K562 (cell line): ENCODE data around the gene GSS. TPM values are rescaled to one million over a fixed set of nuclear protein-coding genes. Genes with fewer than 3 reads are reported as not detected.

Experiments used
- ADNP ChIP-seq: fragments of 200-800 bp; sonication (Bioruptor generic); IDR thresholded peaks from 2 replicates; pipeline ENCODE4 v1.6.1; 2016; ENCODE audit warnings: missing genetic modification characterization, missing compliant biosample characterization
- CHD2 ChIP-seq: IDR thresholded peaks from 2 replicates; pipeline ENCODE4 v1.6.1; 2011; ENCODE audit warnings: low read depth, low read length
- ELK1 ChIP-seq: sonication (generic); formaldehyde crosslinking; IDR thresholded peaks from 2 replicates; pipeline ENCODE4 v1.8.1; 2022; ENCODE audit warnings: missing genetic modification reagents
- ERF ChIP-seq: fragments of 450-650 bp; formaldehyde crosslinking; IDR thresholded peaks from 2 replicates; pipeline ENCODE4 v1.4.0; 2020; ENCODE audit warnings: mild to moderate bottlenecking, mixed read lengths
- FOS ChIP-seq: IDR thresholded peaks from 3 replicates; pipeline ENCODE4 v1.6.1; 2011; ENCODE audit not compliant: insufficient read length; ENCODE audit errors: extremely low read depth
- GABPA ChIP-seq: fragments of 200-800 bp; sonication (Bioruptor generic); conservative IDR thresholded peaks from 2 replicates; pipeline ENCODE4 v1.6.1; 2016; ENCODE audit warnings: low read depth, missing genetic modification characterization, missing compliant biosample characterization
- ILF3 ChIP-seq: fragments of 450-650 bp; IDR thresholded peaks from 2 replicates; pipeline ENCODE4 v1.6.1; 2018; ENCODE audit warnings: antibody characterized with exemption, mild to moderate bottlenecking, moderate library complexity, borderline replicate concordance
- MECOM ChIP-seq: fragments of 250-450 bp; sonication (Bioruptor Pico); IDR thresholded peaks from 2 replicates; pipeline ENCODE4 v1.8.0; 2022; ENCODE audit warnings: inconsistent platforms
- NR2C2 ChIP-seq, 2 experiments: fragments of 200-800 bp in 1 of 2; sonication (Bioruptor generic) in 1 of 2; sonication (generic) in 1 of 2; formaldehyde crosslinking in 1 of 2; IDR thresholded peaks; 2 replicates each; pipeline versions ENCODE4 v1.6.1 to v1.8.0; 2016 to 2022; ENCODE audit warnings: mild to moderate bottlenecking in 1 of 2, missing compliant biosample characterization in 1 of 2, missing genetic modification characterization in 1 of 2, missing genetic modification reagents in 1 of 2
- PATZ1 ChIP-seq: fragments of 250-450 bp; sonication (Bioruptor Pico); IDR thresholded peaks from 2 replicates; pipeline ENCODE4 v1.5.0; 2020; ENCODE audit warnings: mild to moderate bottlenecking, borderline replicate concordance
- POLR2H ChIP-seq: IDR thresholded peaks from 2 replicates; pipeline ENCODE4 v1.6.1; 2016; ENCODE audit warnings: missing genetic modification characterization, low read depth, mild to moderate bottlenecking, control low read depth, missing compliant biosample characterization, moderate library complexity
- SIN3B ChIP-seq: fragments of 450-650 bp; IDR thresholded peaks from 2 replicates; pipeline ENCODE4 v1.6.1; 2017; ENCODE audit warnings: low read depth, mild to moderate bottlenecking, moderate library complexity
- SRF ChIP-seq, 2 experiments: fragments of 250-450, 450-650 bp in 1 of 2; sonication (Bioruptor Pico) in 1 of 2; sonication (generic) in 1 of 2; formaldehyde crosslinking; IDR thresholded peaks; 2 replicates each; pipeline versions ENCODE4 v1.5.0 to v1.5.1; 2020 to 2022; ENCODE audit warnings: mild to moderate bottlenecking in 1 of 2, missing genetic modification reagents in 1 of 2
- TBL1XR1 ChIP-seq, 2 experiments: IDR thresholded peaks; 2 replicates each; pipeline ENCODE4 v1.6.1; 2012; ENCODE audit warnings: improper control_type of control experiment in 2 of 2, low read length in 2 of 2, mild to moderate bottlenecking in 1 of 2
- YY1 ChIP-seq, 3 experiments: IDR thresholded peaks; 2 replicates each; pipeline ENCODE4 v1.6.1; 2011; ENCODE audit warnings: low read length in 2 of 3, mild to moderate bottlenecking in 2 of 3, moderate library complexity in 2 of 3, borderline replicate concordance in 1 of 3, control low read depth in 1 of 3, low read depth in 1 of 3; ENCODE audit not compliant: insufficient read depth in 3 of 3, insufficient replicate concordance in 2 of 3, control insufficient read depth in 1 of 3, insufficient read length in 1 of 3; ENCODE audit errors: extremely low read depth in 1 of 3
- ZBTB12 ChIP-seq: fragments of 250-450 bp; sonication (Bioruptor Pico); IDR thresholded peaks from 2 replicates; pipeline ENCODE4 v1.4.0; 2020
- ZNF165 ChIP-seq: fragments of 250-450 bp; sonication (Bioruptor Pico); IDR thresholded peaks from 2 replicates; pipeline ENCODE4 v1.4.0; 2020; ENCODE audit warnings: borderline replicate concordance
- ZNF311 ChIP-seq: fragments of 250-450 bp; sonication (Bioruptor Pico); IDR thresholded peaks from 2 replicates; pipeline ENCODE4 v1.4.0; 2020; ENCODE audit warnings: mild to moderate bottlenecking, moderate library complexity
- ZNF785 ChIP-seq: fragments of 250-450 bp; sonication (Bioruptor Pico); IDR thresholded peaks from 2 replicates; pipeline ENCODE4 v1.4.0; 2020; ENCODE audit warnings: mild to moderate bottlenecking
- polyA plus RNA-seq, 8 experiments: library from polyadenylated mRNA; depleted of rRNA in 4 of 8; stranded (reverse) in 5 of 8; unstranded in 3 of 8; fragments of >200 nt; fragmentation: Nextera tagmentation in 2 of 8; fragmentation: Illumina TruSeq in 1 of 8; extraction: Ambion mirVana in 2 of 8; extraction: Trizol in 1 of 8; gene quantifications; 2 replicates each; pipeline versions ENCODE4 v1.2.1 to v1.2.3, GENCODE V29; 2011 to 2014; ENCODE audit warnings: inconsistent platforms in 1 of 8, missing spikeins in 1 of 8
- total RNA-seq, 7 experiments: library from RNA; depleted of rRNA in 6 of 7; stranded (reverse); fragments of >200 nt in 6 of 7; fragmentation: Illumina TruSeq in 2 of 7; extraction: Trizol in 2 of 7; gene quantifications; 2 replicates each; pipeline versions ENCODE4 v1.2.1 to v1.2.3, GENCODE V29; 2011 to 2021; ENCODE audit warnings: low replicate concordance in 1 of 7
- TF ChIP-seq, protein P1 (sequence below), 2 experiments: fragments of 450-650 bp; IDR thresholded peaks; 2 replicates each; pipeline ENCODE4 v1.6.1; 2018; ENCODE audit warnings: mild to moderate bottlenecking in 2 of 2, low read depth in 1 of 2; ENCODE audit not compliant: partially characterized antibody in 2 of 2

Gene GSS
- total and polyA plus RNA-seq, 9 of the 15 experiments (the other 6 are each of a cell fraction or from before 2014, with no cell fraction given), result 18.4 to 165 (median 89.4) TPM

GRCh38 chr20:34954904-34955230 lies 739 bp downstream of the GSS start (continued):
- TF ChIP-seq TBL1XR1 (IDR thresholded peaks at IDR 0.05; ENCODE audit: low read length in 2 of 2) (0 out of 4 replicates have a peak, but pooled peaks of 1 of the 2 experiments have one; percentile 10), NR2C2 (CRISPR knock-in tag; IDR thresholded peaks at IDR 0.05) (no peak), NR2C2 (tag; IDR thresholded peaks at IDR 0.05) (no peak), FOS (no peak), ELK1 (CRISPR knock-in tag) (no peak), SRF (CRISPR knock-in tag; IDR thresholded peaks at IDR 0.05) (no peak), CHD2 (peak; percentile 61), ADNP (no peak), SIN3B (no peak), ILF3 (no peak), ZBTB12 (CRISPR knock-in tag) (no peak), PATZ1 (CRISPR knock-in tag) (no peak), POLR2H (no peak), ZNF785 (CRISPR knock-in tag) (no peak), ZNF165 (CRISPR knock-in tag) (no peak), MECOM (CRISPR knock-in tag) (no peak), YY1 (IDR thresholded peaks at IDR 0.05; ENCODE audit: borderline replicate concordance in 1 of 3, control insufficient read depth in 1 of 3, extremely low read depth in 1 of 3, insufficient read depth in 3 of 3, insufficient read length in 1 of 3, insufficient replicate concordance in 2 of 3, low read depth in 1 of 3, low read length in 2 of 3) (no peak), GABPA (tag) (peak; percentile 46), ZNF311 (no peak), ERF (CRISPR knock-in tag) (peak; percentile 67; the same call in 1 of the 2 replicates)
- TF ChIP-seq, protein P1, sequence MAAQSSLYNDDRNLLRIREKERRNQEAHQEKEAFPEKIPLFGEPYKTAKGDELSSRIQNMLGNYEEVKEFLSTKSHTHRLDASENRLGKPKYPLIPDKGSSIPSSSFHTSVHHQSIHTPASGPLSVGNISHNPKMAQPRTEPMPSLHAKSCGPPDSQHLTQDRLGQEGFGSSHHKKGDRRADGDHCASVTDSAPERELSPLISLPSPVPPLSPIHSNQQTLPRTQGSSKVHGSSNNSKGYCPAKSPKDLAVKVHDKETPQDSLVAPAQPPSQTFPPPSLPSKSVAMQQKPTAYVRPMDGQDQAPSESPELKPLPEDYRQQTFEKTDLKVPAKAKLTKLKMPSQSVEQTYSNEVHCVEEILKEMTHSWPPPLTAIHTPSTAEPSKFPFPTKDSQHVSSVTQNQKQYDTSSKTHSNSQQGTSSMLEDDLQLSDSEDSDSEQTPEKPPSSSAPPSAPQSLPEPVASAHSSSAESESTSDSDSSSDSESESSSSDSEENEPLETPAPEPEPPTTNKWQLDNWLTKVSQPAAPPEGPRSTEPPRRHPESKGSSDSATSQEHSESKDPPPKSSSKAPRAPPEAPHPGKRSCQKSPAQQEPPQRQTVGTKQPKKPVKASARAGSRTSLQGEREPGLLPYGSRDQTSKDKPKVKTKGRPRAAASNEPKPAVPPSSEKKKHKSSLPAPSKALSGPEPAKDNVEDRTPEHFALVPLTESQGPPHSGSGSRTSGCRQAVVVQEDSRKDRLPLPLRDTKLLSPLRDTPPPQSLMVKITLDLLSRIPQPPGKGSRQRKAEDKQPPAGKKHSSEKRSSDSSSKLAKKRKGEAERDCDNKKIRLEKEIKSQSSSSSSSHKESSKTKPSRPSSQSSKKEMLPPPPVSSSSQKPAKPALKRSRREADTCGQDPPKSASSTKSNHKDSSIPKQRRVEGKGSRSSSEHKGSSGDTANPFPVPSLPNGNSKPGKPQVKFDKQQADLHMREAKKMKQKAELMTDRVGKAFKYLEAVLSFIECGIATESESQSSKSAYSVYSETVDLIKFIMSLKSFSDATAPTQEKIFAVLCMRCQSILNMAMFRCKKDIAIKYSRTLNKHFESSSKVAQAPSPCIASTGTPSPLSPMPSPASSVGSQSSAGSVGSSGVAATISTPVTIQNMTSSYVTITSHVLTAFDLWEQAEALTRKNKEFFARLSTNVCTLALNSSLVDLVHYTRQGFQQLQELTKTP (IDR thresholded peaks at IDR 0.05; ENCODE audit: low read depth in 1 of 2, partially characterized antibody in 2 of 2), result peak in 1 of 2 experiments; percentile 72
